HG03025 (cell line): ENCODE data around the gene FICD.

Experiments used
- ATAC-seq: cut with Tn5 transposase; IDR thresholded peaks from one replicate; pipeline ENCODE4 v1.9.1; 2021; ENCODE audit warnings: mild to moderate bottlenecking, moderate library complexity; ENCODE audit not compliant: unreplicated experiment, low FRiP score

Gene FICD

GRCh38 chr12:108564724-108565123 is 49.6 kb downstream of the FICD start:
- ATAC-seq: no peak

- no peak for ATAC-seq
Observed at GRCh38 chr12:108565146-108565545, 50.1 kb downstream of the FICD start.

DNA sequence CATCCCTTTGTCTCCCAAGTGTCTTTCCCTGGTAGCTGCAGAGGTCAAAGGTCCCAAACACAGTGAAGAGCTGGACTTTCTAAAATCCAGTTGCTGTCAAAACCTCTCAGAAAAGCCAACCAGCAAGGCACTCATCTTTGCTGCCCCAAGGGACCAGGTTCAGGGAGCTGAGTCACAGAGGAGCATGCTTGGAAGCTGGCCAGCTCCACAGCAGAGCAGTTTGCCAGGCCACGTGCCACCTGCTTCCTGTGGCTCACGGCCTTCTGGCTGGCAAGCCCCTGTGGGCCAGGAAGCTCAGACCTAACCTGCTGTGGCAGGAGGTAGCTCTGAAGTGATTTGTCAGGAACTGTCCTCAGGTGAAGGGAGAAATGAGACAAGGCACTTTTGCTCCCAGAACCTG is 50.9 kb downstream of the FICD start:
- ATAC-seq: no peak

DNA sequence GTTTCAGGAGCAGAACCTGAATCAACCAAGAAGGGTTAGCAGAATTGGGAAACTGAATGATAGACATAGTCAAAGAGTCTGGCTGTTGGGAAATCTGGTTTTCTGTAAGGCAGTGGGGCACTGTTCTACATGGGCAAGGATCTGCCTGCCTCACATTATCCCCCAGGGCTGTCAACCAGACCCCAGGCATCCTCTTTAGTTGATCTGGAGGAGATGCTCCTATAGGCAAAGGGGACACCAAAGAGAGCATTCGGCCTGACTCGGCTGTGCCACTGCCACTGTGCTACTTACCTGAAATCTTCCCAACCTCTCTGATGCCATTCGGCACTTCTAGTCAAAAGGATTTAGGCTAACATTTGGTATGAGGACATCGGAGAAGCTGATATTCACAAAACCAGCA is 51.4 kb downstream of the FICD start:
- no peak for ATAC-seq

- no peak for ATAC-seq
Observed at GRCh38 chr12:108567406-108568337, 52.6 kb downstream of the FICD start.

- peak; percentile 75 for ATAC-seq
Observed at GRCh38 chr12:108568338-108569154, 53.5 kb downstream of the FICD start.
